ENCODE measurements around the gene UQCRC1. TPM values are rescaled to one million over a fixed set of nuclear protein-coding genes. Genes with fewer than 3 reads are reported as not detected.

UQCRC1 gene
- total RNA-seq, 1 donor from 2014 or later, result 240 TPM

DNA sequence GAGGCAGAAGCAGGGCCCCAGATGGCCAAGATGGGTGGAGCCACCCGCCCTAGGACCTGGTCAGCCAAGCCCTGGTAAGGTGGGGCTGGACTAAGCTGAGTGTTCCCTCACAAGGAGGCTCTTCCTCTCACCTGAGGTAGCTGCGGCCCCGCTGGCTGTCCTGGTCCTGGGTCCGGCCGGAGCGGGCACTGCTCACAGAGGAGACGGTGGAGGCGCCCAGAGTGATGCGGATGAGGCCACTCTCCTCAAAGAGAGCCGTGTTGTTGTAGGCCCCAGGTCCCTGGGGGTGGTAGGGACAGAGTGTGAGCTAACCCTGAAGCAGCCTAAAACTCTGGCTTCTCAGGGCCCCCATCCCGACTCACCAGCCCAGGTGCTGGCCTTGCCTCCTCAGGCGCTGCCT, 33.2 kb upstream of the UQCRC1 start:
- Histone ChIP-seq H3K79me2 (ENCODE audit: low read depth) (no peaks in the 10 kb centered on the region), H3F3A (ENCODE audit: low read depth) (no peaks in the 10 kb centered on the region), H3K27me3 (no peaks in the 10 kb centered on the region), H3K27ac (no peak overlapping the region), H4K20me1 (ENCODE audit: low read depth) (no peaks in the 10 kb centered on the region), H3K9ac (no peak overlapping the region), H3K9me3 (ENCODE audit: low read depth) (no peaks in the 10 kb centered on the region), H3K4me3 (no peak overlapping the region), H3K4me2 (no peak overlapping the region), H2AFZ (replicated peaks) (no peak overlapping the region), H3K4me1 (no peaks in the 10 kb centered on the region), H3K36me3 (no peaks in the 10 kb centered on the region)
- H3K36me3 Mint-ChIP-seq, result peaks cover 7% of the 10 kb centered on the region
- no peak for DNase-seq (ENCODE audit: low spot score)
- no peaks in the 10 kb centered on the region for H3K9me3 Mint-ChIP-seq
- peaks cover 7% of the 10 kb centered on the region for H3K27me3 Mint-ChIP-seq (ENCODE audit: insufficient read depth, low read depth)
- H3K27ac Mint-ChIP-seq, result no peak overlapping the region
- no peak overlapping the region for H3K4me3 Mint-ChIP-seq
- TF ChIP-seq EZH2 (IDR thresholded peaks at IDR 0.05) (no peak), EZH2phosphoT487 (IDR thresholded peaks at IDR 0.05) (no peak)
- TF ChIP-seq, protein P1, sequence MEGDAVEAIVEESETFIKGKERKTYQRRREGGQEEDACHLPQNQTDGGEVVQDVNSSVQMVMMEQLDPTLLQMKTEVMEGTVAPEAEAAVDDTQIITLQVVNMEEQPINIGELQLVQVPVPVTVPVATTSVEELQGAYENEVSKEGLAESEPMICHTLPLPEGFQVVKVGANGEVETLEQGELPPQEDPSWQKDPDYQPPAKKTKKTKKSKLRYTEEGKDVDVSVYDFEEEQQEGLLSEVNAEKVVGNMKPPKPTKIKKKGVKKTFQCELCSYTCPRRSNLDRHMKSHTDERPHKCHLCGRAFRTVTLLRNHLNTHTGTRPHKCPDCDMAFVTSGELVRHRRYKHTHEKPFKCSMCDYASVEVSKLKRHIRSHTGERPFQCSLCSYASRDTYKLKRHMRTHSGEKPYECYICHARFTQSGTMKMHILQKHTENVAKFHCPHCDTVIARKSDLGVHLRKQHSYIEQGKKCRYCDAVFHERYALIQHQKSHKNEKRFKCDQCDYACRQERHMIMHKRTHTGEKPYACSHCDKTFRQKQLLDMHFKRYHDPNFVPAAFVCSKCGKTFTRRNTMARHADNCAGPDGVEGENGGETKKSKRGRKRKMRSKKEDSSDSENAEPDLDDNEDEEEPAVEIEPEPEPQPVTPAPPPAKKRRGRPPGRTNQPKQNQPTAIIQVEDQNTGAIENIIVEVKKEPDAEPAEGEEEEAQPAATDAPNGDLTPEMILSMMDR (IDR thresholded peaks at IDR 0.05), result no peak
- no peaks in the 10 kb centered on the region for H3K4me1 Mint-ChIP-seq

DNA sequence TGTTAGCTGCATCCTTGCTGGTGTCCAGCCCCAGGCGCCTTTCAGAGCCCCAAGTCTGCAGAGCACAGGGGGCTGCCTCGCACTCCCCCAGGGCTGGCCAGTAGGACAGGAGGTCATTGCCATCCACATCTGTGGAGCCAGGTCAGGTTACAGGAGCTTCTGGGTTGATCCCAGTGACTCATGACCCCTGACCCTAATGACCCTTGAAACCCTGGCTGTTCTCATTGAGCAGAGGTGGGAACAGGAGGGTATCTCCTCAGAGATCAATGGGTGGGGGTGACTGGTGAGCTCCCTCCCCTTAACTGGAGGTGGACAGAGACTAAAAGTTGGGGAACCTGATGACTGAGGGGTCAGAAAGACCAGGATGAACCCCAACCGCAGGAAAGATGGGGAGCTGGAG, 31.9 kb upstream of the UQCRC1 start:
- H4K20me1 ChIP-seq (ENCODE audit: low read depth), result no peaks in the 10 kb centered on the region
- Mint-ChIP-seq H3K27ac (no peak overlapping the region), H3K4me3 (no peak overlapping the region), H3K36me3 (peaks cover 7% of the 10 kb centered on the region), H3K9me3 (no peaks in the 10 kb centered on the region), H3K27me3 (ENCODE audit: insufficient read depth, low read depth) (peaks cover 7% of the 10 kb centered on the region), H3K4me1 (peaks cover 9% of the 10 kb centered on the region)
- H3K27ac ChIP-seq, result no peak overlapping the region
- H3K4me1 ChIP-seq, result peaks cover 6% of the 10 kb centered on the region
- no peak overlapping the region for H3K4me2 ChIP-seq
- H3F3A ChIP-seq (ENCODE audit: low read depth), result peaks cover 3% of the 10 kb centered on the region
- H3K36me3 ChIP-seq, result no peaks in the 10 kb centered on the region
- no peaks in the 10 kb centered on the region for H3K9me3 ChIP-seq (ENCODE audit: low read depth)
- no peak for DNase-seq (ENCODE audit: low spot score)
- no peak overlapping the region for H3K4me3 ChIP-seq
- no peaks in the 10 kb centered on the region for H3K79me2 ChIP-seq (ENCODE audit: low read depth)
- H2AFZ ChIP-seq (replicated peaks), result no peak overlapping the region
- no peak overlapping the region for H3K9ac ChIP-seq
- TF ChIP-seq EZH2phosphoT487 (IDR thresholded peaks at IDR 0.05) (no peak), EZH2 (IDR thresholded peaks at IDR 0.05) (no peak)
- TF ChIP-seq, protein P1 (IDR thresholded peaks at IDR 0.05), result no peak
- no peaks in the 10 kb centered on the region for H3K27me3 ChIP-seq

DNA sequence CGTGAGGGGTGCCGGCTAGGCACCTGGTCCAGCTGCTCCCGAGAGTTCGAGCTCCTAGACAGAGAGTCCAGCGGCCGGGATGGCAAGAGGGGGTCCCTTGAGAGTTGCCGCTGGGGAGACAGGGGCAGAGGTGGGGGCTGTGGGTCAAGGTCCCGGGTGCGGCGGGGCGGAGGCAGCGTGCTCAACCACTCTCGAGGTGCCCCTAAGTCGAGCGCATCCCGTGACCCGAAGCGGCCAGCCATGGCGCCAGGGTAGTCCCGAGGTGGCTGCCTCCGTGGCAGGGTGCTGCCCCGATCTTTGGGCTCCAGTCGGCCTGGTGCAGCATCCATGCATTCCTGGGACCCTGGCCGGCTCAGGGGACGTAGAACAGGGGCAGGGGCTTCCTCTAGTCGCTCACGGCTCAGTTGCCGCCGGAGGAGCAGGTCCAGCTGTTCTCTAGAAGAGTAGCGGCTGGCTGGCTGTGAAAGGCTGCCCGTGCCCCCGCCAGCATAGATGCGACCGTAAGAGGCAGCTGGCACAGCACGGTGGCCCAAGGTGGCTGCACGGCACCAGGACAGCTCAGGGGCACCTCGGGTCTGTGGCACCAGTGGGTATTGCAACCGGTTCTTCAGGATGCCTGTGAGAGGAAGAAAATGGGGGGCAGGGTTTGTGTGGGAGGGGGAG, 30.6 kb upstream of the UQCRC1 start:
- no peak overlapping the region for H3K4me2 ChIP-seq
- Mint-ChIP-seq H3K9me3 (no peaks in the 10 kb centered on the region), H3K4me1 (peaks cover 13% of the 10 kb centered on the region), H3K4me3 (no peak overlapping the region), H3K27me3 (ENCODE audit: insufficient read depth, low read depth) (peaks cover 9% of the 10 kb centered on the region), H3K36me3 (peaks cover 7% of the 10 kb centered on the region), H3K27ac (no peak overlapping the region)
- H3K4me1 ChIP-seq, result peaks cover 11% of the 10 kb centered on the region
- peaks cover 14% of the 10 kb centered on the region for H3F3A ChIP-seq (ENCODE audit: low read depth)
- no peaks in the 10 kb centered on the region for H3K36me3 ChIP-seq
- TF ChIP-seq EZH2 (IDR thresholded peaks at IDR 0.05) (no peak), EZH2phosphoT487 (IDR thresholded peaks at IDR 0.05) (no peak)
- TF ChIP-seq, protein P1 (IDR thresholded peaks at IDR 0.05), result no peak
- H2AFZ ChIP-seq (replicated peaks), result no peak overlapping the region
- H3K9ac ChIP-seq, result no peak overlapping the region
- H3K27ac ChIP-seq, result no peak overlapping the region
- H3K27me3 ChIP-seq, result no peaks in the 10 kb centered on the region
- no peak overlapping the region for H3K4me3 ChIP-seq
- no peaks in the 10 kb centered on the region for H4K20me1 ChIP-seq (ENCODE audit: low read depth)
- H3K9me3 ChIP-seq (ENCODE audit: low read depth), result no peaks in the 10 kb centered on the region
- no peak for DNase-seq (ENCODE audit: low spot score)
- no peaks in the 10 kb centered on the region for H3K79me2 ChIP-seq (ENCODE audit: low read depth)
